Measurements from ENCODE around the gene AMOT.

DNA sequence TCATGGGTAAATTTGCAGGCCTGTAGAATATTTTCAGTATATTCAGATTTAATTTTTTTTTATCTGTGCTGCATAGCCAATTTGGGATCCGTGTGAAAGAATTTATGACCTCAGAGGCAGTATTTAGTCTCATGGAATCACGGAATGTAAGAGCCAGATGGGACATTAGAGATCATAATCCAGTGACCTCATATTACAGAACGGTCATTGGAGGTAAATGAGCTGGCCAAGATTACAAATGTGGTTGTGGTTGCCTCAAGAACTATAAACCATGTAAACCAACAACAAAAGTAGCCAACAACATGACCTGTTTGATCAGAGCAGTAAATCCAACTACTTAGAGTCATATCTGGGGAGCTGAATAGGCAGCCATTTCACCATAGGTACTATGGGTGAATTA is 71.6 kb downstream of the AMOT start:
- TF ChIP-seq, protein P1, sequence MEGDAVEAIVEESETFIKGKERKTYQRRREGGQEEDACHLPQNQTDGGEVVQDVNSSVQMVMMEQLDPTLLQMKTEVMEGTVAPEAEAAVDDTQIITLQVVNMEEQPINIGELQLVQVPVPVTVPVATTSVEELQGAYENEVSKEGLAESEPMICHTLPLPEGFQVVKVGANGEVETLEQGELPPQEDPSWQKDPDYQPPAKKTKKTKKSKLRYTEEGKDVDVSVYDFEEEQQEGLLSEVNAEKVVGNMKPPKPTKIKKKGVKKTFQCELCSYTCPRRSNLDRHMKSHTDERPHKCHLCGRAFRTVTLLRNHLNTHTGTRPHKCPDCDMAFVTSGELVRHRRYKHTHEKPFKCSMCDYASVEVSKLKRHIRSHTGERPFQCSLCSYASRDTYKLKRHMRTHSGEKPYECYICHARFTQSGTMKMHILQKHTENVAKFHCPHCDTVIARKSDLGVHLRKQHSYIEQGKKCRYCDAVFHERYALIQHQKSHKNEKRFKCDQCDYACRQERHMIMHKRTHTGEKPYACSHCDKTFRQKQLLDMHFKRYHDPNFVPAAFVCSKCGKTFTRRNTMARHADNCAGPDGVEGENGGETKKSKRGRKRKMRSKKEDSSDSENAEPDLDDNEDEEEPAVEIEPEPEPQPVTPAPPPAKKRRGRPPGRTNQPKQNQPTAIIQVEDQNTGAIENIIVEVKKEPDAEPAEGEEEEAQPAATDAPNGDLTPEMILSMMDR (conservative IDR thresholded peaks at IDR 0.05; ENCODE audit: low read depth, low read length), result no peak
- no peak for TF ChIP-seq EZH2 (IDR thresholded peaks at IDR 0.05; ENCODE audit: low read length, unreplicated experiment)
- TF ChIP-seq EZH2phosphoT487 (IDR thresholded peaks at IDR 0.05; ENCODE audit: borderline replicate concordance, low read length), result no peak

Measured in PC-3 (cell line).